Astrocyte (in vitro differentiated cells and primary cell): ENCODE data around the gene KRTAP4-11. TPM values are rescaled to one million over a fixed set of nuclear protein-coding genes. Genes with fewer than 3 reads are reported as not detected.
A peak's percentile ranks its signal among the peaks of the same experiment; 100 is the strongest.
"Not testable (repeated sequence)": the region's sequence is repeated elsewhere in the genome, so short reads cannot be mapped to it uniquely, and the experiment has no call there.

Source experiments
- DNase-seq: peaks from one replicate; pipeline ENCODE4 v3.0.0-alpha.2; 2010; ENCODE audit warnings: low read depth
- FAIRE-seq: peaks from 2 replicates; lab custom pipeline; 2011; peaks lifted over from hg19 to GRCh38; lab: Jason Lieb, UNC
- H2AFZ ChIP-seq: 2 replicates; pipeline ENCODE4 v1.6.0; 2012; ENCODE audit warnings: low read depth, low read length, inconsistent platforms
- H3K27ac ChIP-seq: 2 replicates; pipeline ENCODE4 v1.5.1; 2011; ENCODE audit warnings: low read depth, low read length, inconsistent platforms
- H3K27me3 ChIP-seq: 2 replicates; pipeline ENCODE4 v1.6.0; 2011; ENCODE audit warnings: low read length, inconsistent platforms; ENCODE audit not compliant: insufficient read depth
- H3K36me3 ChIP-seq: 2 replicates; pipeline ENCODE4 v1.5.1; 2011; ENCODE audit warnings: low read length, inconsistent platforms; ENCODE audit not compliant: insufficient read depth
- H3K4me1 ChIP-seq: 2 replicates; pipeline ENCODE4 v1.5.1; 2011; ENCODE audit warnings: low read length, inconsistent platforms; ENCODE audit not compliant: insufficient read depth
- H3K4me2 ChIP-seq: 2 replicates; pipeline ENCODE4 v1.6.0; 2012; ENCODE audit warnings: low read length, inconsistent platforms
- H3K4me3 ChIP-seq: 2 replicates; pipeline ENCODE4 v1.5.1; 2011; ENCODE audit warnings: low read depth, mild to moderate bottlenecking, low read length, inconsistent platforms; ENCODE audit not compliant: insufficient read depth
- H3K79me2 ChIP-seq: 2 replicates; pipeline ENCODE4 v1.6.0; 2012; ENCODE audit warnings: mild to moderate bottlenecking, low read length, inconsistent platforms; ENCODE audit not compliant: insufficient read depth
- H3K9ac ChIP-seq: 2 replicates; pipeline ENCODE4 v1.6.0; 2012; ENCODE audit warnings: mild to moderate bottlenecking, low read length, inconsistent platforms
- H3K9me3 ChIP-seq: 2 replicates; pipeline ENCODE4 v1.5.1; 2012; ENCODE audit warnings: low read depth, mild to moderate bottlenecking, low read length, inconsistent platforms; ENCODE audit not compliant: insufficient read depth
- H4K20me1 ChIP-seq: 2 replicates; pipeline ENCODE4 v1.6.0; 2012; ENCODE audit warnings: low read length, inconsistent platforms; ENCODE audit not compliant: insufficient read depth
- H3K27ac Mint-ChIP-seq: one replicate; pipeline ENCODE4 v1.8.0; 2021; ENCODE audit warnings: mild to moderate bottlenecking, mixed read lengths; ENCODE audit not compliant: unreplicated experiment
- H3K27me3 Mint-ChIP-seq: one replicate; pipeline ENCODE4 v1.8.0; 2021; ENCODE audit warnings: low read depth, mixed read lengths; ENCODE audit not compliant: unreplicated experiment
- H3K36me3 Mint-ChIP-seq: one replicate; pipeline ENCODE4 v1.8.0; 2021; ENCODE audit warnings: low read depth, mixed read lengths; ENCODE audit not compliant: unreplicated experiment
- H3K4me1 Mint-ChIP-seq: one replicate; pipeline ENCODE4 v1.8.0; 2021; ENCODE audit warnings: low read depth, mixed read lengths; ENCODE audit not compliant: unreplicated experiment
- H3K4me3 Mint-ChIP-seq: one replicate; pipeline ENCODE4 v1.8.0; 2021; ENCODE audit warnings: mild to moderate bottlenecking, moderate library complexity, mixed read lengths; ENCODE audit not compliant: unreplicated experiment
- H3K9me3 Mint-ChIP-seq: one replicate; pipeline ENCODE4 v1.8.0; 2021; ENCODE audit warnings: mild to moderate bottlenecking, mixed read lengths; ENCODE audit not compliant: unreplicated experiment
- EZH2 ChIP-seq: IDR thresholded peaks from 2 replicates; pipeline ENCODE4 v1.6.1; 2012; ENCODE audit warnings: mild to moderate bottlenecking, low read length, inconsistent platforms; ENCODE audit not compliant: insufficient read depth
- total RNA-seq: library from RNA; stranded (reverse); gene quantifications from 2 replicates; pipeline ENCODE4 v1.2.1, GENCODE V29; 2021
- TF ChIP-seq, protein P1 (sequence below): IDR thresholded peaks from 2 replicates; pipeline ENCODE4 v1.5.1; 2011; ENCODE audit warnings: low read depth, mild to moderate bottlenecking, inconsistent platforms, low read length, moderate library complexity; ENCODE audit not compliant: insufficient read depth

The KRTAP4-11 gene
- total RNA-seq, 1 donor from 2014 or later: not detected

DNA sequence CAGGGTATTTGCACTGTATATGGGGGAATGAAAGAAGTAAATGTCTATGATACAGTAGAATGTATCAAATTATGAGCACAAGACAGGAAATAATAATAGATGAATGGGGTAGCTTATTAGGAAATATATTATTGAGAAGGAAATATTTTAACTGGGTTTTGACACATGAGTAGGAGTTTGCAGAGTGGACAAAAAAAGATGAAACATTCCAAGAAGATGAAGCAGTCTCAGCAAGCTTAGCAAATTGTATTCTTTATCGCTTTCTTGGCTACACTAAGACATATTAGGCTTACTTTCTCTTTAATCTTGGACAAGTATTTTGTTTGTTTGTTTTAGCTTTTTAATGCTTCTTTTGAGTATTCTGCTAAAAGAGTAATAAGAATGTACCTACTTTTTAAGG is 14.3 kb downstream of the KRTAP4-11 start:
- Histone ChIP-seq H3K4me1 (peaks cover 5% of the 10 kb centered on the region), H3K27ac (no peak overlapping the region), H3K4me3 (no peak overlapping the region), H3K27me3 (no peaks in the 10 kb centered on the region), H2AFZ (no peak overlapping the region), H3K36me3 (no peaks in the 10 kb centered on the region), H3K9me3 (no peaks in the 10 kb centered on the region), H4K20me1 (no peaks in the 10 kb centered on the region), H3K9ac (no peak overlapping the region), H3K79me2 (no peaks in the 10 kb centered on the region), H3K4me2 (no peak overlapping the region)
- no peak overlapping the region for H3K4me3 Mint-ChIP-seq
- no peaks in the 10 kb centered on the region for H3K9me3 Mint-ChIP-seq
- DNase-seq: no peak
- H3K36me3 Mint-ChIP-seq: no peaks in the 10 kb centered on the region
- H3K4me1 Mint-ChIP-seq: peaks cover 29% of the 10 kb centered on the region
- FAIRE-seq: no peak
- TF ChIP-seq, protein P1, sequence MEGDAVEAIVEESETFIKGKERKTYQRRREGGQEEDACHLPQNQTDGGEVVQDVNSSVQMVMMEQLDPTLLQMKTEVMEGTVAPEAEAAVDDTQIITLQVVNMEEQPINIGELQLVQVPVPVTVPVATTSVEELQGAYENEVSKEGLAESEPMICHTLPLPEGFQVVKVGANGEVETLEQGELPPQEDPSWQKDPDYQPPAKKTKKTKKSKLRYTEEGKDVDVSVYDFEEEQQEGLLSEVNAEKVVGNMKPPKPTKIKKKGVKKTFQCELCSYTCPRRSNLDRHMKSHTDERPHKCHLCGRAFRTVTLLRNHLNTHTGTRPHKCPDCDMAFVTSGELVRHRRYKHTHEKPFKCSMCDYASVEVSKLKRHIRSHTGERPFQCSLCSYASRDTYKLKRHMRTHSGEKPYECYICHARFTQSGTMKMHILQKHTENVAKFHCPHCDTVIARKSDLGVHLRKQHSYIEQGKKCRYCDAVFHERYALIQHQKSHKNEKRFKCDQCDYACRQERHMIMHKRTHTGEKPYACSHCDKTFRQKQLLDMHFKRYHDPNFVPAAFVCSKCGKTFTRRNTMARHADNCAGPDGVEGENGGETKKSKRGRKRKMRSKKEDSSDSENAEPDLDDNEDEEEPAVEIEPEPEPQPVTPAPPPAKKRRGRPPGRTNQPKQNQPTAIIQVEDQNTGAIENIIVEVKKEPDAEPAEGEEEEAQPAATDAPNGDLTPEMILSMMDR: no peak
- no peak for TF ChIP-seq EZH2
- peak overlapping the region; percentile 79 for H3K27ac Mint-ChIP-seq
- H3K27me3 Mint-ChIP-seq: no peaks in the 10 kb centered on the region

DNA sequence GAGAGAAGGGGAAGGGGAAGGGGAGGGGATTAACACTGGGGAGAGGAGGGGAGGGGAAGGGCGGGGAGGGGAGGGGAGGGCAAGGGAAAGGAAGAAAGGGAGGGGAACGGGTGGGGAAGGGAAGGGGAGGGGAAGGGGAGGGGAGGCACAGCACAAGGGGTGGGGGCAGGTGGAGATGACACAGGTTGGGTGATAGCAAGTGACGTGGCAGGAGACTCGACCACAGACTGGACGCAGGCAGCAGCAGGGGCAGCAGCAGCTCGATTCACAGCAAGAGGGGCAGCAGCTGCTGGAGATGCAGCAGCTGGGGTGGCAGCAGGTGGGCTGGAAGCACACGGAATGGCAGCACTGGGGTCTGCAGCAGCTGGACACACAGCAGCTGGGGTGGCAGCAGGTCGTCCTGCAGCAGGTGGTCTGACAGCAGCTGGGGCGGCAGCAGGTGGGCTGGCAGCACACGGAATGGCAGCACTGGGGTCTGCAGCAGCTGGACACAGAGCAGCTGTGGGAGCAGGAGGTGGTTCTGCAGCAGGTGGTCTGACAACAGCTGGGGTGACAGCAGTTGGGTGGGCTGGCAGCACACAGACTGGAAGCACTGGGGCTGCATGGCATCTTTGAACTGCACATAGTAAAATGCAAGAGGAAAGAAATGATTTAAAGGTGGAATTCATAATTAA is 16.4 kb downstream of the KRTAP4-11 start, which contains the start of gene KRTAP4-16:
Gene KRTAP4-16, minus strand, starts transcription at position 624 of the 674 bp plus-strand sequence. Its CDS starts 0 bp downstream, at position 624.
- H3K9ac ChIP-seq: no peak within 1 kb of the TSS
- DNase-seq: no peak
- H3K27me3 Mint-ChIP-seq: no peaks in the 10 kb centered on the region
- no peak within 1 kb of the TSS for H3K4me3 Mint-ChIP-seq
- H3K36me3 Mint-ChIP-seq: no peaks in the 10 kb centered on the region
- no peaks in the 10 kb centered on the region for H3K9me3 Mint-ChIP-seq
- H2AFZ ChIP-seq: no peak within 1 kb of the TSS
- H4K20me1 ChIP-seq: no peaks in the 10 kb centered on the region
- no peak for TF ChIP-seq EZH2
- TF ChIP-seq, protein P1: no peak
- peaks cover 40% of the 10 kb centered on the region for H3K4me1 Mint-ChIP-seq
- H3K4me1 ChIP-seq: peaks cover 8% of the 10 kb centered on the region
- H3K27ac ChIP-seq: peak within 1 kb of the TSS; percentile 17
- no peak within 1 kb of the TSS for H3K4me3 ChIP-seq
- no peak for FAIRE-seq
- H3K27ac Mint-ChIP-seq: peak within 1 kb of the TSS; percentile 18
- no peaks in the 10 kb centered on the region for H3K79me2 ChIP-seq
- no peaks in the 10 kb centered on the region for H3K9me3 ChIP-seq
- H3K27me3 ChIP-seq: no peaks in the 10 kb centered on the region
- H3K36me3 ChIP-seq: no peaks in the 10 kb centered on the region
- peak within 1 kb of the TSS; percentile 30 for H3K4me2 ChIP-seq

DNA sequence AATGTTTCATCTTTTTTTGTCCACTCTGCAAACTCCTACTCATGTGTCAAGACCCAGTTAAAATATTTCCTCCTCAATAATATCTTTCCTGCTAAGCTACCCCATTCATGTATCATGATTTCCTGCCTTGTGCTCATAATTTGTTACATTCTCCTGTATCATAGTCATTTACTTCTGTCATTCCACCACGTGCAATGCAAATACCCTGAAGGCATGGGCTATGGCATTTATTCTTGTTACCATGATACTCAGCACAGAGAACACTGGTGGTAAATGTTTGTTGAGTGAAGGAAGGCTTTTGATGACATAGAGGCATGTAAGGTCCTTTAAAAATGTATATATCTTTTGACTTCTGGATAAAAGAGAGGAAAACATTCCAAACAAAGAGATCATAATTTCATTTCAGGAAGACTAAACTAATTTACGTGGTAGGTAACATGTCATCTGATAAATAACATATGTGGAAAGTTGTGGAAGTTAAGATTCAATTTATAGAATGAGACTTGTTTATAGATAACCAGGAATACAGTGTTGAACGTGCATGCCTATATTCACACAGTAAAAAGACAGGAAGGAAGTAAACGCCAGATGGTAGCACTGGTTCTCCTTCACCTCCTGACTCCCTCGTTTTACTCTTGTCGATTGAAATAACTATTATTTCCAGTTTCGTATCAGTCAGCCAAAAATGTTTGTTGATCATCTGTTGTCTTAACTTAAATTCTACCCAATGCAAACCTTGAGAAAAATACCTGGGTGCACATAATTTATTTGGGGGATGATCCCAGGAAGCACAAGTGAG is 18.3 kb downstream of the KRTAP4-11 start:
- FAIRE-seq (peak; percentile 80), DNase-seq (peak; percentile 40)
- H3K27me3 Mint-ChIP-seq, H3K4me1 ChIP-seq, H2AFZ ChIP-seq, H3K9me3 Mint-ChIP-seq, H3K36me3 ChIP-seq, H3K79me2 ChIP-seq, H3K9ac ChIP-seq, H3K4me2 ChIP-seq, H4K20me1 ChIP-seq, H3K4me3 ChIP-seq, H3K27me3 ChIP-seq, H3K36me3 Mint-ChIP-seq, H3K4me3 Mint-ChIP-seq, H3K9me3 ChIP-seq: not testable (repeated sequence)
- peak overlapping the region; percentile 25 for H3K27ac ChIP-seq
- Mint-ChIP-seq H3K4me1 (peaks cover 30% of the 10 kb centered on the region), H3K27ac (peak overlapping the region; percentile 59)
